Fibroblast of lung (primary cell): ENCODE measurements around the gene TREX2. TPM values are rescaled to one million over a fixed set of nuclear protein-coding genes. Genes with fewer than 3 reads are reported as not detected.

Experiments
- DNase-seq, 2 donors: peaks; one replicate each; pipeline versions ENCODE4 v3.0.0 to v3.0.0-alpha.2; 2010; ENCODE audit warnings: low read depth in 2 of 2
- H2AFZ ChIP-seq: 2 replicates; pipeline ENCODE4 v1.5.1; 2012; ENCODE audit warnings: low read length, control low read depth, inconsistent platforms
- H3K27ac ChIP-seq: 2 replicates; pipeline ENCODE4 v1.5.1; 2011; ENCODE audit warnings: low read length, control low read depth; ENCODE audit not compliant: insufficient read depth
- H3K27me3 ChIP-seq: 2 replicates; pipeline ENCODE4 v1.5.1; 2011; ENCODE audit warnings: mild to moderate bottlenecking, low read length; ENCODE audit not compliant: control insufficient read depth, insufficient read depth
- H3K36me3 ChIP-seq: 2 replicates; pipeline ENCODE4 v1.5.1; 2011; ENCODE audit warnings: low read length; ENCODE audit not compliant: control insufficient read depth, insufficient read depth
- H3K4me1 ChIP-seq: 2 replicates; pipeline ENCODE4 v1.5.1; 2011; ENCODE audit warnings: low read length; ENCODE audit not compliant: control insufficient read depth, insufficient read depth; ENCODE audit errors: extremely low read depth
- H3K4me2 ChIP-seq: 2 replicates; pipeline ENCODE4 v1.5.1; 2011; ENCODE audit warnings: low read length, control low read depth; ENCODE audit not compliant: insufficient read depth; ENCODE audit errors: extremely low read depth
- H3K4me3 ChIP-seq, 4 experiments: fragments of 200-600 bp in 1 of 4; sonication (generic) in 1 of 4; replicated peaks in 1 of 4; 2 replicates each; pipeline ENCODE4 v1.5.1; 2011 to 2016; ENCODE audit warnings: low read length in 4 of 4, low read depth in 3 of 4, mild to moderate bottlenecking in 3 of 4, control low read depth in 2 of 4, inconsistent platforms in 1 of 4, mixed read lengths in 1 of 4; ENCODE audit not compliant: insufficient read depth in 1 of 4; ENCODE audit errors: control extremely low read depth in 1 of 4
- H3K79me2 ChIP-seq: 2 replicates; pipeline ENCODE4 v1.5.1; 2012; ENCODE audit warnings: mild to moderate bottlenecking, low read length, inconsistent platforms; ENCODE audit not compliant: control insufficient read depth, insufficient read depth
- H3K9ac ChIP-seq: 2 replicates; pipeline ENCODE4 v1.5.1; 2011; ENCODE audit warnings: mild to moderate bottlenecking, low read length, control low read depth; ENCODE audit not compliant: insufficient read depth
- H3K9me3 ChIP-seq: 2 replicates; pipeline ENCODE4 v1.5.1; 2012; ENCODE audit warnings: low read depth, low read length; ENCODE audit not compliant: control insufficient read depth, insufficient read depth
- H4K20me1 ChIP-seq: 2 replicates; pipeline ENCODE4 v1.5.1; 2011; ENCODE audit warnings: low read length; ENCODE audit not compliant: control insufficient read depth, insufficient read depth; ENCODE audit errors: extremely low read depth
- EZH2 ChIP-seq: IDR thresholded peaks from 2 replicates; pipeline ENCODE4 v1.5.1; 2012; ENCODE audit warnings: low read length, control low read depth, mild to moderate bottlenecking; ENCODE audit errors: missing control alignments
- polyA plus RNA-seq, 2 donors: library from polyadenylated mRNA; depleted of rRNA in 1 of 2; stranded (reverse) in 1 of 2; unstranded in 1 of 2; fragments of >200 nt; gene quantifications; 2 replicates each; pipeline ENCODE4 v1.2.1, GENCODE V29; 2011 to 2012; ENCODE audit warnings: missing spikeins in 1 of 2
- total RNA-seq: library from RNA; depleted of rRNA; stranded (reverse); fragments of >200 nt; gene quantifications from 2 replicates; pipeline ENCODE4 v1.2.1, GENCODE V29; 2014
- TF ChIP-seq, protein P1 (sequence below), 2 donors: IDR thresholded peaks in 1 of 2; conservative IDR thresholded peaks in 1 of 2; 1 replicate in 1 of 2; 2 replicates in 1 of 2; pipeline ENCODE4 v1.5.1; 2011 to 2012; ENCODE audit warnings: low read length in 2 of 2, control low read depth in 1 of 2, inconsistent platforms in 1 of 2, low read depth in 1 of 2, mild to moderate bottlenecking in 1 of 2

The TREX2 gene
- total and polyA plus RNA-seq, 2 donors (not counting 1 experiment from before 2014, with no cell fraction given), result 3.1 TPM; not detected in 1

- TF ChIP-seq, protein P1, sequence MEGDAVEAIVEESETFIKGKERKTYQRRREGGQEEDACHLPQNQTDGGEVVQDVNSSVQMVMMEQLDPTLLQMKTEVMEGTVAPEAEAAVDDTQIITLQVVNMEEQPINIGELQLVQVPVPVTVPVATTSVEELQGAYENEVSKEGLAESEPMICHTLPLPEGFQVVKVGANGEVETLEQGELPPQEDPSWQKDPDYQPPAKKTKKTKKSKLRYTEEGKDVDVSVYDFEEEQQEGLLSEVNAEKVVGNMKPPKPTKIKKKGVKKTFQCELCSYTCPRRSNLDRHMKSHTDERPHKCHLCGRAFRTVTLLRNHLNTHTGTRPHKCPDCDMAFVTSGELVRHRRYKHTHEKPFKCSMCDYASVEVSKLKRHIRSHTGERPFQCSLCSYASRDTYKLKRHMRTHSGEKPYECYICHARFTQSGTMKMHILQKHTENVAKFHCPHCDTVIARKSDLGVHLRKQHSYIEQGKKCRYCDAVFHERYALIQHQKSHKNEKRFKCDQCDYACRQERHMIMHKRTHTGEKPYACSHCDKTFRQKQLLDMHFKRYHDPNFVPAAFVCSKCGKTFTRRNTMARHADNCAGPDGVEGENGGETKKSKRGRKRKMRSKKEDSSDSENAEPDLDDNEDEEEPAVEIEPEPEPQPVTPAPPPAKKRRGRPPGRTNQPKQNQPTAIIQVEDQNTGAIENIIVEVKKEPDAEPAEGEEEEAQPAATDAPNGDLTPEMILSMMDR (conservative IDR thresholded peaks at IDR 0.05 in 1 of 2, IDR thresholded peaks at IDR 0.05 in 1 of 2; ENCODE audit: low read depth in 1 of 2, low read length in 2 of 2), result no peak
- no peak for TF ChIP-seq EZH2
- DNase-seq, result no peak
- Histone ChIP-seq H4K20me1 (no peaks in the 10 kb centered on the region), H3K4me1 (no peaks in the 10 kb centered on the region), H3K79me2 (no peaks in the 10 kb centered on the region), H2AFZ (no peak overlapping the region), H3K27ac (no peak overlapping the region), H3K4me3 (no peak overlapping the region), H3K9ac (no peak overlapping the region), H3K36me3 (peaks cover 1% of the 10 kb centered on the region), H3K9me3 (no peaks in the 10 kb centered on the region), H3K27me3 (no peaks in the 10 kb centered on the region), H3K4me2 (no peak overlapping the region)
These were observed 18.3 kb upstream of the TREX2 start for GRCh38 chrX:153464116-153464515.

- H3K9me3 ChIP-seq, result no peaks in the 10 kb centered on the region
- H3K4me2 ChIP-seq, result no peak overlapping the region
- no peaks in the 10 kb centered on the region for H3K79me2 ChIP-seq
- TF ChIP-seq, protein P1 (conservative IDR thresholded peaks at IDR 0.05 in 1 of 2, IDR thresholded peaks at IDR 0.05 in 1 of 2; ENCODE audit: low read depth in 1 of 2, low read length in 2 of 2), result no peak
- no peak for TF ChIP-seq EZH2
- H3K9ac ChIP-seq, result no peak overlapping the region
- H2AFZ ChIP-seq, result no peak overlapping the region
- no peaks in the 10 kb centered on the region for H3K27me3 ChIP-seq
- no peaks in the 10 kb centered on the region for H4K20me1 ChIP-seq
- no peaks in the 10 kb centered on the region for H3K4me1 ChIP-seq
- peaks cover 1% of the 10 kb centered on the region for H3K36me3 ChIP-seq
- no peak overlapping the region for H3K4me3 ChIP-seq
- no peak overlapping the region for H3K27ac ChIP-seq
- no peak for DNase-seq
These were observed 17.7 kb upstream of the TREX2 start for GRCh38 chrX:153463556-153463955.

DNA sequence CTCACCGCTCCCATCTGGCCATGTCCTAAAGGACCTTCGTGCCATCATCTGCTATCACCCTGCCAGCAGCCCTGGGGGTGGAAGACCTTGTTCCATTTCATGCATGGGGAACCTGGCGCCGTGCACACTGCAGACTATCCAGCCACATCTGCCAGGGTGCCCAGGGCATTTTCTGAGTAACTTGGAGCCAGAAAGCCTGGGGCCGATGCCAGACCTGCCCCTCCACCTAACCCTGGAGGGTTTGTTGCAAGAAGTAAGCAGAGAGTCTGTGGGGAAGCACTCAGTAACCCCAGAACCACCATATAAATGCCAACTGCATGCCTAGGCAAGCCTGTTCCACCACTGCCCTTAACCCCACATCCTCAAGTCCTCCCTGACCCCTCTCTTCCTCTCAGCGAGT, 17.2 kb upstream of the TREX2 start:
- peaks cover 1% of the 10 kb centered on the region for H3K36me3 ChIP-seq
- no peak overlapping the region for H2AFZ ChIP-seq
- H3K4me2 ChIP-seq, result no peak overlapping the region
- no peak overlapping the region for H3K4me3 ChIP-seq
- no peak overlapping the region for H3K27ac ChIP-seq
- no peaks in the 10 kb centered on the region for H3K4me1 ChIP-seq
- DNase-seq, result no peak
- TF ChIP-seq, protein P1 (conservative IDR thresholded peaks at IDR 0.05 in 1 of 2, IDR thresholded peaks at IDR 0.05 in 1 of 2; ENCODE audit: low read depth in 1 of 2, low read length in 2 of 2), result no peak
- TF ChIP-seq EZH2, result no peak
- H3K9me3 ChIP-seq, result no peaks in the 10 kb centered on the region
- H3K79me2 ChIP-seq, result no peaks in the 10 kb centered on the region
- no peaks in the 10 kb centered on the region for H3K27me3 ChIP-seq
- H3K9ac ChIP-seq, result no peak overlapping the region
- H4K20me1 ChIP-seq, result no peaks in the 10 kb centered on the region
